Stomach (tissue), 9 donors: Measurements from ENCODE around the gene TCF7L1. TPM values are rescaled to one million over a fixed set of nuclear protein-coding genes. Genes with fewer than 3 reads are reported as not detected.

Experiments
- DNase-seq, 2 donors: peaks; one replicate each; pipeline versions ENCODE4 v3.0.0 to v3.0.0-alpha.2; 2013 to 2019
- H3K27ac ChIP-seq, 5 donors: fragments of 200-600 bp in 4 of 5; sonication (generic) in 4 of 5; one replicate each; pipeline ENCODE4 v1.5.1; 2013 to 2019; ENCODE audit warnings: mild to moderate bottlenecking in 1 of 5, moderate library complexity in 1 of 5
- H3K27me3 ChIP-seq, 3 donors: fragments of 200-600 bp; sonication (generic); one replicate each; pipeline ENCODE4 v1.5.1; 2017 to 2019; ENCODE audit warnings: mixed run types in 1 of 3
- H3K36me3 ChIP-seq, 4 donors: fragments of 200-600 bp; sonication (generic); 1 replicate in 3 of 4; 2 replicates in 1 of 4; pipeline ENCODE4 v1.5.1; 2016 to 2019
- H3K4me1 ChIP-seq, 4 donors: fragments of 200-600 bp; sonication (generic); one replicate each; pipeline ENCODE4 v1.5.1; 2016 to 2019
- H3K4me3 ChIP-seq, 4 donors: fragments of 200-600 bp; sonication (generic) in 3 of 4; one replicate each; pipeline ENCODE4 v1.5.1; 2016 to 2019; ENCODE audit warnings: mild to moderate bottlenecking in 1 of 4
- H3K9me3 ChIP-seq, 4 donors: fragments of 200-600 bp; sonication (generic); one replicate each; pipeline ENCODE4 v1.5.1; 2016 to 2019
- EP300 ChIP-seq: sonication (generic); formaldehyde crosslinking; IDR thresholded peaks from one replicate; pipeline ENCODE4 v1.6.1; 2017; ENCODE audit warnings: antibody characterized with exemption
- POLR2A ChIP-seq, 4 donors: fragments of 450-650 bp; IDR thresholded peaks; one replicate each; pipeline ENCODE4 v1.6.1; 2016; ENCODE audit warnings: antibody characterized with exemption in 4 of 4, control low read depth in 2 of 4, mild to moderate bottlenecking in 1 of 4, moderate library complexity in 1 of 4
- POLR2AphosphoS5 ChIP-seq, 3 donors: sonication (generic); formaldehyde crosslinking; IDR thresholded peaks; one replicate each; pipeline ENCODE4 v1.6.1; 2016; ENCODE audit warnings: antibody characterized with exemption in 3 of 3
- WGBS, 5 donors: extraction: QIAGEN DNeasy Blood & Tissue Kit in 3 of 5; methylation state at CpG; one replicate each; pipeline versions ENCODE4 v1.1.5 to v1.1.7; 2013 to 2018; 5-methylcytosine and 5-hydroxymethylcytosine counted together
- intact Hi-C: fragments of 100-400 bp; cut with DNase I; formaldehyde crosslinking; loops from one replicate; pipeline ENCODE4 v1.15.1; 2023; ENCODE audit warnings: low total_unique reads
- polyA plus RNA-seq, 3 donors: library from polyadenylated mRNA; stranded (reverse); fragments of 200-250 nt; gene quantifications; one replicate each; pipeline ENCODE4 v1.2.3, GENCODE V29; 2013
- total RNA-seq, 5 donors: library from RNA; depleted of rRNA; stranded (reverse); fragments of >200 nt; gene quantifications; one replicate each; pipeline versions ENCODE4 v1.1.0 to v1.2.3, GENCODE V29; 2014 to 2016
- TF ChIP-seq, protein P1 (sequence below), 7 experiments: fragments of 450-650 bp in 4 of 7; fragments of 200-600 bp in 3 of 7; sonication (generic) in 3 of 7; IDR thresholded peaks; one replicate each; pipeline ENCODE4 v1.5.1; 2016 to 2019; ENCODE audit warnings: antibody characterized with exemption in 7 of 7, control low read depth in 2 of 7, mild to moderate bottlenecking in 1 of 7
- donor health status: healthy with polysubstance abuse.
- donor health status: Bipolar disorder and iron deficiency.
- donor health status: healthy.

The TCF7L1 gene
- total and polyA plus RNA-seq, 8 donors = 0.45 to 8.3 (median 4.9) TPM; not detected in 1

GRCh38 chr2:85160966-85161960 lies 28.1 kb downstream of the TCF7L1 start:
- H3K9me3 ChIP-seq = no peaks in the 10 kb centered on the region
- 67 to 77% (median 71%) methylated on average over 18 of the region's 18 CpGs for WGBS, 5 donors
- no peak for DNase-seq
- peaks cover 9 to 63% (median 37%) of the 10 kb centered on the region in 4 donors for H3K4me1 ChIP-seq
- H3K27me3 ChIP-seq = no peaks in the 10 kb centered on the region
- H3K4me3 ChIP-seq = no peak overlapping the region
- H3K27ac ChIP-seq = no peak overlapping the region
- intact Hi-C loops = no loop called here
- no peaks in the 10 kb centered on the region for H3K36me3 ChIP-seq
- TF ChIP-seq POLR2AphosphoS5 (IDR thresholded peaks at IDR 0.05) (no peak), POLR2A (IDR thresholded peaks at IDR 0.05) (no peak), EP300 (no peak)
- TF ChIP-seq, protein P1, sequence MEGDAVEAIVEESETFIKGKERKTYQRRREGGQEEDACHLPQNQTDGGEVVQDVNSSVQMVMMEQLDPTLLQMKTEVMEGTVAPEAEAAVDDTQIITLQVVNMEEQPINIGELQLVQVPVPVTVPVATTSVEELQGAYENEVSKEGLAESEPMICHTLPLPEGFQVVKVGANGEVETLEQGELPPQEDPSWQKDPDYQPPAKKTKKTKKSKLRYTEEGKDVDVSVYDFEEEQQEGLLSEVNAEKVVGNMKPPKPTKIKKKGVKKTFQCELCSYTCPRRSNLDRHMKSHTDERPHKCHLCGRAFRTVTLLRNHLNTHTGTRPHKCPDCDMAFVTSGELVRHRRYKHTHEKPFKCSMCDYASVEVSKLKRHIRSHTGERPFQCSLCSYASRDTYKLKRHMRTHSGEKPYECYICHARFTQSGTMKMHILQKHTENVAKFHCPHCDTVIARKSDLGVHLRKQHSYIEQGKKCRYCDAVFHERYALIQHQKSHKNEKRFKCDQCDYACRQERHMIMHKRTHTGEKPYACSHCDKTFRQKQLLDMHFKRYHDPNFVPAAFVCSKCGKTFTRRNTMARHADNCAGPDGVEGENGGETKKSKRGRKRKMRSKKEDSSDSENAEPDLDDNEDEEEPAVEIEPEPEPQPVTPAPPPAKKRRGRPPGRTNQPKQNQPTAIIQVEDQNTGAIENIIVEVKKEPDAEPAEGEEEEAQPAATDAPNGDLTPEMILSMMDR (IDR thresholded peaks at IDR 0.05) = no peak

DNA sequence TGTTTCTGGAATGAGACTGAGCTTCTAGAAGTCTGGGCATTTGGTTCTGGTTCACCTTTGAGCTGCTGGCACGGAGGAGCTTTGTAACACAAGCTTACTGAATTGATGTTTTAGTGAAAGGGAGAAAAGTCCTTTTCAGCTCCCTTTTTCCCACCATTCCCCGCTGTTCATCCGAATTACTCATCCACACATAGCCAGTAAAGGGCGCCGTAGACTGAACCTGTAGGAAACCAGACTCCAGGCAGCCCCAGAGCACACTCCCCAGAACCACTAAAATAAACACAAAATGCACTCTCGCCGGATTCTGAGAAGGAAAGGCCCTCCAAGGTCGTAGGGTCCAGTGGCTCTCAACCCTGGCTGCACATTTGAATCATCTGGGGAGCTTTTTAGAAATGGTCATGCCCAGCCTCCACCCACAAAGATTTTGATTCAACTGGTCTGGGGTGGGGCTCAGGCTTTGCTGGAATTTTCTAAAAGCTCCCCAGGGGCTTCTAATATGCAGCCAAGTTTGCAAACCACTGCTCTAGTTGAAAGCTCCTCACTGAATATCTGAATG lies 29.6 kb downstream of the TCF7L1 start:
- Histone ChIP-seq H3K36me3 (no peaks in the 10 kb centered on the region), H3K27me3 (no peaks in the 10 kb centered on the region), H3K4me1 (peaks cover 9 to 56% (median 33%) of the 10 kb centered on the region in 4 donors), H3K4me3 (no peak overlapping the region), H3K9me3 (no peaks in the 10 kb centered on the region), H3K27ac (peak overlapping the region in 1 of 5 donors; percentile 5)
- 36 to 62% (median 55%) methylated on average over 8 of the region's 8 CpGs for WGBS, 5 donors
- no peak for TF ChIP-seq POLR2A (IDR thresholded peaks at IDR 0.05)
- TF ChIP-seq, protein P1 (IDR thresholded peaks at IDR 0.05) = no peak
- no peak for TF ChIP-seq POLR2AphosphoS5 (IDR thresholded peaks at IDR 0.05)
- TF ChIP-seq EP300 = no peak
- peak in 1 of 2 donors; percentile 41 for DNase-seq
- intact Hi-C loops = no loop called here

- Histone ChIP-seq H3K9me3 (no peaks in the 10 kb centered on the region), H3K36me3 (no peaks in the 10 kb centered on the region), H3K4me1 (peaks cover 5 to 48% (median 27%) of the 10 kb centered on the region in 4 donors), H3K27me3 (no peaks in the 10 kb centered on the region), H3K4me3 (no peak overlapping the region), H3K27ac (no peak overlapping the region)
- TF ChIP-seq EP300 (no peak), POLR2AphosphoS5 (IDR thresholded peaks at IDR 0.05) (no peak), POLR2A (IDR thresholded peaks at IDR 0.05) (no peak)
- TF ChIP-seq, protein P1 (IDR thresholded peaks at IDR 0.05) = no peak
- intact Hi-C loops = no loop called here
- DNase-seq = no peak
- WGBS, 5 donors = 80 to 93% (median 86%) methylated on average over 3 of the region's 3 CpGs
Observed at GRCh38 chr2:85163675-85164074, 30.5 kb downstream of the TCF7L1 start.

DNA sequence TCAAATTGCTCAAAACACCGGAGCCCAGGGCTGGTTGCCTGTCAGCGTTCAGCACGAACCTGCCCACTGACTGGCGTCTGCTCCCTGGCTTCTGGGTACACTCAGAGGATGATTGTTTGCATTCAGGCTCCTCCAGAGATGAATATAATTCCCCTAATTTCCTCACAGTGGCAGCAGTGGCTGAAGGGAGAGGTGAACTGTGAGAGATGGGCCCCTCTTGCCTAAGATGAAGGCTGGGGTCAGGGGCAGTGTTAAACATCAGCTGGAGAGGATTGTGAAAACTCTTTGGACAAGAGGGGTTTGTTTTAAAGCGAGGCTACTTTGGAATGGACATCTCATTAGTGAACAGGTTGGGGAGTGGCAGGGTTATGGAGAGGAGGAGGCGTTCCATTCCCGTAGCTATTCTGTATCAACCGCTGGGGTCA lies 31.0 kb downstream of the TCF7L1 start:
- Histone ChIP-seq H3K9me3 (no peaks in the 10 kb centered on the region), H3K27me3 (no peaks in the 10 kb centered on the region), H3K4me1 (peaks cover 0 to 43% (median 22%) of the 10 kb centered on the region in 4 donors), H3K36me3 (no peaks in the 10 kb centered on the region), H3K4me3 (no peak overlapping the region), H3K27ac (no peak overlapping the region)
- no peak for TF ChIP-seq EP300
- TF ChIP-seq, protein P1 (IDR thresholded peaks at IDR 0.05) = no peak
- no peak for TF ChIP-seq POLR2A (IDR thresholded peaks at IDR 0.05)
- no peak for TF ChIP-seq POLR2AphosphoS5 (IDR thresholded peaks at IDR 0.05)
- intact Hi-C loops = no loop called here
- WGBS, 5 donors = 77 to 82% (median 79%) methylated on average over 8 of the region's 8 CpGs
- peak in 1 of 2 donors; percentile 38 for DNase-seq
